Measurements from ENCODE around the gene ERBB3.

ERBB3 gene

GRCh38 chr12:56129942-56130495 is 50.1 kb downstream of the ERBB3 start:
- peaks cover 26 to 39% of the 10 kb centered on the region in 2 donors for H3K4me1 ChIP-seq (ENCODE audit: control insufficient read depth in 1 of 2, insufficient read depth in 2 of 2, low read length in 2 of 2)
- H3K4me3 ChIP-seq (ENCODE audit: low read depth in 1 of 2, low read length in 2 of 2): peak overlapping the region; percentile 88 to 92
- peaks cover 32 to 38% of the 10 kb centered on the region in 2 donors for H3K36me3 ChIP-seq (ENCODE audit: control insufficient read depth in 1 of 2, insufficient read depth in 2 of 2, low read length in 2 of 2)
- no peaks in the 10 kb centered on the region for H3K9me3 ChIP-seq (ENCODE audit: control insufficient read depth in 1 of 2, low read length in 2 of 2)
- H3K9ac ChIP-seq (ENCODE audit: low read depth in 1 of 2, low read length in 2 of 2): peak overlapping the region in 1 of 2 donors; percentile 94
- H3K27me3 ChIP-seq (ENCODE audit: control insufficient read depth in 1 of 2, insufficient read depth in 2 of 2, low read length in 2 of 2): no peaks in the 10 kb centered on the region
- H3K27ac ChIP-seq (ENCODE audit: low read depth, low read length): no peak overlapping the region

- Histone ChIP-seq H3K9me3 (ENCODE audit: control insufficient read depth in 1 of 2, low read length in 2 of 2) (no peaks in the 10 kb centered on the region), H3K4me3 (ENCODE audit: low read depth in 1 of 2, low read length in 2 of 2) (no peak overlapping the region), H3K4me1 (ENCODE audit: control insufficient read depth in 1 of 2, insufficient read depth in 2 of 2, low read length in 2 of 2) (peaks cover 20 to 33% of the 10 kb centered on the region in 2 donors), H3K9ac (ENCODE audit: low read depth in 1 of 2, low read length in 2 of 2) (no peak overlapping the region), H3K36me3 (ENCODE audit: control insufficient read depth in 1 of 2, insufficient read depth in 2 of 2, low read length in 2 of 2) (peaks cover 32 to 41% of the 10 kb centered on the region in 2 donors), H3K27me3 (ENCODE audit: control insufficient read depth in 1 of 2, insufficient read depth in 2 of 2, low read length in 2 of 2) (no peaks in the 10 kb centered on the region), H3K27ac (ENCODE audit: low read depth, low read length) (no peak overlapping the region)
These were observed 50.9 kb downstream of the ERBB3 start for GRCh38 chr12:56130876-56131275.

GRCh38 chr12:56134897-56135296 is 54.9 kb downstream of the ERBB3 start:
- no peaks in the 10 kb centered on the region for H3K27me3 ChIP-seq (ENCODE audit: control insufficient read depth in 1 of 2, insufficient read depth in 2 of 2, low read length in 2 of 2)
- H3K4me3 ChIP-seq (ENCODE audit: low read depth in 1 of 2, low read length in 2 of 2): no peak overlapping the region
- H3K4me1 ChIP-seq (ENCODE audit: control insufficient read depth in 1 of 2, insufficient read depth in 2 of 2, low read length in 2 of 2): peaks cover 0 to 4% of the 10 kb centered on the region in 2 donors
- H3K27ac ChIP-seq (ENCODE audit: low read depth, low read length): no peak overlapping the region
- H3K36me3 ChIP-seq (ENCODE audit: control insufficient read depth in 1 of 2, insufficient read depth in 2 of 2, low read length in 2 of 2): peaks cover 50 to 67% of the 10 kb centered on the region in 2 donors
- no peak overlapping the region for H3K9ac ChIP-seq (ENCODE audit: low read depth in 1 of 2, low read length in 2 of 2)
- no peaks in the 10 kb centered on the region for H3K9me3 ChIP-seq (ENCODE audit: control insufficient read depth in 1 of 2, low read length in 2 of 2)

GRCh38 chr12:56137853-56138571 is 58.0 kb downstream of the ERBB3 start:
- Histone ChIP-seq H3K9me3 (ENCODE audit: control insufficient read depth in 1 of 2, low read length in 2 of 2) (no peaks in the 10 kb centered on the region), H3K9ac (ENCODE audit: low read depth in 1 of 2, low read length in 2 of 2) (no peak overlapping the region), H3K27ac (ENCODE audit: low read depth, low read length) (no peak overlapping the region), H3K4me3 (ENCODE audit: low read depth in 1 of 2, low read length in 2 of 2) (no peak overlapping the region), H3K4me1 (ENCODE audit: control insufficient read depth in 1 of 2, insufficient read depth in 2 of 2, low read length in 2 of 2) (no peaks in the 10 kb centered on the region), H3K27me3 (ENCODE audit: control insufficient read depth in 1 of 2, insufficient read depth in 2 of 2, low read length in 2 of 2) (no peaks in the 10 kb centered on the region), H3K36me3 (ENCODE audit: control insufficient read depth in 1 of 2, insufficient read depth in 2 of 2, low read length in 2 of 2) (peaks cover 46 to 63% of the 10 kb centered on the region in 2 donors)

GRCh38 chr12:56141946-56142784 is 62.2 kb downstream of the ERBB3 start:
- H3K27ac ChIP-seq (ENCODE audit: low read depth, low read length): no peak overlapping the region
- peaks cover 41 to 62% of the 10 kb centered on the region in 2 donors for H3K36me3 ChIP-seq (ENCODE audit: control insufficient read depth in 1 of 2, insufficient read depth in 2 of 2, low read length in 2 of 2)

GRCh38 chr12:56143217-56143616 is 63.3 kb downstream of the ERBB3 start:
- H3K27me3 ChIP-seq (ENCODE audit: control insufficient read depth in 1 of 2, insufficient read depth in 2 of 2, low read length in 2 of 2): no peaks in the 10 kb centered on the region
- no peak overlapping the region for H3K9ac ChIP-seq (ENCODE audit: low read depth in 1 of 2, low read length in 2 of 2)
- no peak overlapping the region for H3K27ac ChIP-seq (ENCODE audit: low read depth, low read length)
- peaks cover 36 to 51% of the 10 kb centered on the region in 2 donors for H3K36me3 ChIP-seq (ENCODE audit: control insufficient read depth in 1 of 2, insufficient read depth in 2 of 2, low read length in 2 of 2)
- H3K9me3 ChIP-seq (ENCODE audit: control insufficient read depth in 1 of 2, low read length in 2 of 2): no peaks in the 10 kb centered on the region
- H3K4me1 ChIP-seq (ENCODE audit: control insufficient read depth in 1 of 2, insufficient read depth in 2 of 2, low read length in 2 of 2): peaks cover 6% of the 10 kb centered on the region in 2 donors
- H3K4me3 ChIP-seq (ENCODE audit: low read depth in 1 of 2, low read length in 2 of 2): no peak overlapping the region

More at GRCh38 chr12:56141946-56142784, 62.2 kb downstream of the ERBB3 start:
- H3K4me1 ChIP-seq (ENCODE audit: control insufficient read depth in 1 of 2, insufficient read depth in 2 of 2, low read length in 2 of 2): peaks cover 6% of the 10 kb centered on the region in 2 donors
- H3K9me3 ChIP-seq (ENCODE audit: control insufficient read depth in 1 of 2, low read length in 2 of 2): no peaks in the 10 kb centered on the region
- H3K27me3 ChIP-seq (ENCODE audit: control insufficient read depth in 1 of 2, insufficient read depth in 2 of 2, low read length in 2 of 2): no peaks in the 10 kb centered on the region
- H3K9ac ChIP-seq (ENCODE audit: low read depth in 1 of 2, low read length in 2 of 2): no peak overlapping the region
- H3K4me3 ChIP-seq (ENCODE audit: low read depth in 1 of 2, low read length in 2 of 2): no peak overlapping the region

GRCh38 chr12:56143870-56144269 is 63.9 kb downstream of the ERBB3 start:
- Histone ChIP-seq H3K4me1 (ENCODE audit: control insufficient read depth in 1 of 2, insufficient read depth in 2 of 2, low read length in 2 of 2) (peaks cover 6% of the 10 kb centered on the region in 2 donors), H3K4me3 (ENCODE audit: low read depth in 1 of 2, low read length in 2 of 2) (no peak overlapping the region), H3K27me3 (ENCODE audit: control insufficient read depth in 1 of 2, insufficient read depth in 2 of 2, low read length in 2 of 2) (no peaks in the 10 kb centered on the region), H3K9ac (ENCODE audit: low read depth in 1 of 2, low read length in 2 of 2) (no peak overlapping the region), H3K27ac (ENCODE audit: low read depth, low read length) (no peak overlapping the region), H3K9me3 (ENCODE audit: control insufficient read depth in 1 of 2, low read length in 2 of 2) (no peaks in the 10 kb centered on the region), H3K36me3 (ENCODE audit: control insufficient read depth in 1 of 2, insufficient read depth in 2 of 2, low read length in 2 of 2) (peaks cover 30 to 45% of the 10 kb centered on the region in 2 donors)

GRCh38 chr12:56145217-56145616 is 65.3 kb downstream of the ERBB3 start:
- Histone ChIP-seq H3K4me1 (ENCODE audit: control insufficient read depth in 1 of 2, insufficient read depth in 2 of 2, low read length in 2 of 2) (peaks cover 6% of the 10 kb centered on the region in 2 donors), H3K27me3 (ENCODE audit: control insufficient read depth in 1 of 2, insufficient read depth in 2 of 2, low read length in 2 of 2) (no peaks in the 10 kb centered on the region), H3K9ac (ENCODE audit: low read depth in 1 of 2, low read length in 2 of 2) (no peak overlapping the region), H3K9me3 (ENCODE audit: control insufficient read depth in 1 of 2, low read length in 2 of 2) (no peaks in the 10 kb centered on the region), H3K36me3 (ENCODE audit: control insufficient read depth in 1 of 2, insufficient read depth in 2 of 2, low read length in 2 of 2) (peaks cover 30 to 44% of the 10 kb centered on the region in 2 donors), H3K27ac (ENCODE audit: low read depth, low read length) (no peak overlapping the region), H3K4me3 (ENCODE audit: low read depth in 1 of 2, low read length in 2 of 2) (no peak overlapping the region)

- Histone ChIP-seq H3K4me3 (ENCODE audit: low read depth in 1 of 2, low read length in 2 of 2) (no peak overlapping the region), H3K27me3 (ENCODE audit: control insufficient read depth in 1 of 2, insufficient read depth in 2 of 2, low read length in 2 of 2) (no peaks in the 10 kb centered on the region), H3K36me3 (ENCODE audit: control insufficient read depth in 1 of 2, insufficient read depth in 2 of 2, low read length in 2 of 2) (peaks cover 25 to 35% of the 10 kb centered on the region in 2 donors), H3K9me3 (ENCODE audit: control insufficient read depth in 1 of 2, low read length in 2 of 2) (no peaks in the 10 kb centered on the region), H3K27ac (ENCODE audit: low read depth, low read length) (no peak overlapping the region), H3K4me1 (ENCODE audit: control insufficient read depth in 1 of 2, insufficient read depth in 2 of 2, low read length in 2 of 2) (peaks cover 12 to 18% of the 10 kb centered on the region in 2 donors), H3K9ac (ENCODE audit: low read depth in 1 of 2, low read length in 2 of 2) (no peak overlapping the region)
These were observed 66.8 kb downstream of the ERBB3 start for GRCh38 chr12:56146492-56147460.

Measured in duodenal mucosa (tissue), 2 donors.